Right cardiac atrium (tissue), 5 donors: ENCODE data around the gene ANO1. TPM values are rescaled to one million over a fixed set of nuclear protein-coding genes. Genes with fewer than 3 reads are reported as not detected.
A peak's percentile ranks its signal among the peaks of the same experiment; 100 is the strongest.
"Not testable (repeated sequence)": the region's sequence is repeated elsewhere in the genome, so short reads cannot be mapped to it uniquely, and the experiment has no call there.

Source experiments
- ATAC-seq, 2 donors: fragments of 200-7000 bp; cut with Tn5 transposase; one replicate each; pipeline versions ENCODE4 v1.8.0 to v1.9.1; 2020; ENCODE audit warnings: moderate library complexity in 2 of 2, mild to moderate bottlenecking in 1 of 2
- DNase-seq, 3 donors: peaks; one replicate each; pipeline ENCODE4 v3.0.0-alpha.2; 2020
- H3K27ac ChIP-seq: one replicate; pipeline ENCODE4 v1.5.1; 2013; ENCODE audit warnings: mild to moderate bottlenecking, low read length, control low read depth, moderate library complexity
- H3K27me3 ChIP-seq: one replicate; pipeline ENCODE4 v1.6.1; 2013; ENCODE audit not compliant: control insufficient read depth, insufficient read depth
- H3K4me1 ChIP-seq: one replicate; pipeline ENCODE4 v1.6.1; 2013; ENCODE audit warnings: low read length; ENCODE audit not compliant: control insufficient read depth, insufficient read depth
- H3K4me3 ChIP-seq: one replicate; pipeline ENCODE4 v1.5.1; 2013; ENCODE audit warnings: low read length, control low read depth
- H3K9me3 ChIP-seq: one replicate; pipeline ENCODE4 v1.6.1; 2013; ENCODE audit warnings: low read length; ENCODE audit not compliant: control insufficient read depth
- WGBS: extraction: QIAGEN DNeasy Blood & Tissue Kit; methylation state at CpG from one replicate; pipeline ENCODE4 v1.1.7; 2013; 5-methylcytosine and 5-hydroxymethylcytosine counted together
- intact Hi-C, 4 donors: fragments of 100-400 bp; cut with DNase I; formaldehyde crosslinking; loops; one replicate each; pipeline versions ENCODE4 v1.11.0 to v1.14.0; 2022 to 2023
- long read RNA-seq, 4 donors: library from polyadenylated mRNA; unstranded; transcript quantifications; one replicate each; pipeline ENCODE4 v2.0.0, GENCODE V29; 2020 to 2021
- polyA plus RNA-seq: library from polyadenylated mRNA; stranded (reverse); fragments of 200-250 nt; gene quantifications from one replicate; pipeline ENCODE4 v1.2.3, GENCODE V29; 2013
- total RNA-seq, 4 donors: library from RNA; stranded (reverse); fragmentation: NEBNext Ultra II Directional; extraction: Animal tissue kit (Norgen Biotek cat#: 25700); gene quantifications; one replicate each; pipeline ENCODE4 v1.2.1, GENCODE V29; 2021
- donor health status: healthy with polysubstance abuse.
- donor health status: DM: no; HTN: yes; CAD: no.
- donor health status: DM: no; HTN: no; CAD: no.
- donor health status: DM: no; HTN: yes; CAD: no; lungs with severe emphysema.
- donor health status: DM: yes; HTN: yes; CAD: no.

Gene ANO1
- 10 to 100 TPM in 2 of 4 donors, 1 to 10 TPM in 2; 7.9 to 18.2 (median 9.5) TPM for total RNA-seq
- 6.8 TPM for polyA plus RNA-seq
- long read RNA-seq, donor 1, partial matches to known transcripts: 1 of 4 reads
- long read RNA-seq, donor 1, other reads (novel, unspliced or antisense): 3 of 4 reads
- long read RNA-seq, donor 2: 0 reads
- long read RNA-seq, donor 3, partial matches to known transcripts: 8 of 9 reads
- long read RNA-seq, donor 3, other reads (novel, unspliced or antisense): 1 of 9 reads
- long read RNA-seq, donor 4, partial matches to known transcripts: 1 of 3 reads
- long read RNA-seq, donor 4, other reads (novel, unspliced or antisense): 2 of 3 reads

DNA sequence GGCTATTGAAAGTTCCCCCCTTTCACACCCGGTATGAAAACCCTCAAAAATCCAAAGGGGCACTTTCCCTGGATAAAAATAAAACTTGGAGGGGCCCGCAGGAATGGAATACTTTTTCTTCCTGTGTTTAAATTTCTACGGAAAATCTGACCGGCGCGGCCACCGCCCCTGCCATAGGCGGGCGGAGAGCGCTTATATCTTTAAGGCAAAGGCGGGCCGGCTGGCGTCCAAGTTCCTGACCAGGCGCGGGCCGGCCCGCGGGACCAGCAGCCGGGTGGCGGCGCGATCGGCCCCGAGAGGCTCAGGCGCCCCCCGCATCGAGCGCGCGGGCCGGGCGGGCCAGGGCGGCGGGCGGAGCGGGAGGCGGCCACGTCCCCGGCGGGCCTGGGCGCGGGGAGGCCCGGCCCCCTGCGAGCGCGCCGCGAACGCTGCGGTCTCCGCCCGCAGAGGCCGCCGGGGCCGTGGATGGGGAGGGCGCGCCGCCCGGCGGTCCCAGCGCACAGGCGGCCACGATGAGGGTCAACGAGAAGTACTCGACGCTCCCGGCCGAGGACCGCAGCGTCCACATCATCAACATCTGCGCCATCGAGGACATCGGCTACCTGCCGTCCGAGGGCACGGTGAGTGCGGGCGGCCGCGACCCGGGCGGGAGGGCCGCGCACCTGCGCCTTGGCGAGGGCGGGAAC, at the start of gene ANO1:
Gene ANO1, plus strand, starts transcription at position 223 of the 686 bp plus-strand sequence. Its CDS starts 290 bp downstream, at position 513.
- Histone ChIP-seq H3K4me1 (peaks cover 3% of the 10 kb centered on the region), H3K9me3 (no peaks in the 10 kb centered on the region), H3K27ac (peak within 1 kb of the TSS; percentile 8), H3K4me3 (peak within 1 kb of the TSS; percentile 47), H3K27me3 (no peaks in the 10 kb centered on the region)
- under 1% methylated on average over 85 of the region's 87 CpGs for WGBS
- ATAC-seq: peak in 1 of 2 donors; percentile 47
- peak in 2 of 3 donors; percentile 56 to 79 for DNase-seq
- intact Hi-C loops: loop anchor here in 1 of 4 donors (10.0 kb wide), 1 partner anchor 133 kb away; no protein-coding TSS in a partner anchor

DNA sequence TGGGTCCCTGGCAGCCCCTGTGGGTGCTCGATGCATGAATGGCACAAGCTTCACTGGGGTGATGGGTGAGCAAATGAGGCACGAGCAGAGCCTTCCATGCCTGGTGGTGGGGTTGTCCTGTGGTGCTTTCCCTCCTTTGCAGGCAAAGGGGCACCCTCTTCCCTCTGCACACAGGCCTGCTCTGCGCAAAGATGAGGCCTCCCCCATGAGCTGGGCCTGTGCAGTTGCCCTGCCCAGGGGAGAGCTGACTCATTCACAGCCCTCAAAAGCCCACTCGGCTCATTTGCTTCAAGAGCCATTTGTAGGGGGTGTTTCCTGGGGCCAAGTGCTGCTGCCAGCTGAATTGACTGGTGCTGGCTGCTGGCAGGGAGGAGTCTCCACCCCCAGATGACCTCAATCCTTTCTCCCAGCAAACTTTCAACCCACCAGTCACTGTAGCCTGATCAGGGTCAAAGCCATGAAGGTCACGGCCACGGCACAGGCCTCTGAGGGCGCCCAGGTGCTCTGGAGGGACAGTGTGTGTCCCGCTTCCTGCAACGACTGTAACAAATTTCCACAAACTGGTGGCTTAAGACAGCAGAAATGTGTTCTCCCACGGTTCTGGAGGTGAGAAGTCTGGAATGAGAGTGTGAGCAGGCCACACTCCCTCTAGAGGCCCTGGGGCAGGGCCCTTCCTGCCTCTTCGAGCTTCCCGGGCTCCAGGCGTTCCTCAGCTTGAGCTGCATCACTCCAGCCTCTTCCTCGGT, 48.8 kb upstream of the ANO1 start:
- Histone ChIP-seq H3K9me3 (no peaks in the 10 kb centered on the region), H3K27ac (no peak overlapping the region), H3K27me3 (no peaks in the 10 kb centered on the region), H3K4me1 (peaks cover 4% of the 10 kb centered on the region), H3K4me3 (no peak overlapping the region)
- ATAC-seq (peak; percentile 27 to 59), DNase-seq (no peak)
- intact Hi-C loops: no loop called here
- 65% methylated on average over 14 of the region's 14 CpGs for WGBS

DNA sequence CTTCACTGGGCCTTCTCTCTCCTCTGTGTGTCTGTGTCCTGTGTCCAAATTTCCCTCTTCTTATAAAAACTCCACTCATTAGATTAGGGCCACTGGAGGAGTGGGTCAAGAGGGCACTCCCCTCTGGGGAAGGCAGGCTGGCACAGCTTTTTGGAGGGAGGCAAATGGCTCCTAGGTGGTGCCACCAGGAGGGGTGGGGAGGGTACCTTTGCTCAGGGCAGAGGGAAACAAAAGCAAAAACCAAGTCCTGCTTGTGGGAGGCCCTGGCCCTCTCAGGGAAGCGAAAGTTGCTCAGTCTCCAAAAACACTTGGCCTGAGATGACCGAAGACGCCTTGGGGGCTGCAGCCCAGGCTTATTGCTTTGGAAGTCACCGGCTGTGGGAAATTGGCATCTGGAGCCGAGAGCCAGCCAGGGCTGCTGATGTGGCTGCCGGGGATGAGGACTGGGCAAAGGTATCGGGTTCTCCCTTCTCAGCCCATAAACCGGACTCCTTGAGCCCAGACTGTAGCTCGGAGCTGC, 48.2 kb upstream of the ANO1 start:
- peak in 1 of 3 donors; percentile 65 for DNase-seq
- Histone ChIP-seq H3K9me3 (no peaks in the 10 kb centered on the region), H3K27me3 (no peaks in the 10 kb centered on the region), H3K27ac (no peak overlapping the region), H3K4me1 (peaks cover 4% of the 10 kb centered on the region), H3K4me3 (no peak overlapping the region)
- WGBS: 72% methylated on average over 9 of the region's 9 CpGs
- intact Hi-C loops: no loop called here
- peak; percentile 30 to 36 for ATAC-seq

DNA sequence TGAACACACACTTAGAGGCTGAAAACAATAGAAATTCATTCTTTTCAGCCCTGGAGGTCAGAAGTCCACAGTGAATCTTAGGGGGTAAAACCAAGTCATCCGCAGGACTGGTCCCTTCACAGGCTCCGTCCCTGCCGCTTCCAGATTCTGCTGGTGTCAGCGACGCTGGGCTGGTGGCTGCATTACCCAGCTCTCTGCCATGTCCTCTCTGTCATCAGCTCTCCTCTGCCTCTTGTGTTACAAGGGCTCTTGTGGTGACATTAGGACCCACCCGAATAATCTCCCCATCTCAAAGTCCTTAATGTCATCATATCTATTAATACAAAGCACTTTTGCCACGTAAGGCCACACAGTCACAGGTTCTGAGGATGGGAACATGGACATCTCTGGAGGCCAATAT, 47.7 kb upstream of the ANO1 start:
- Histone ChIP-seq H3K9me3 (no peaks in the 10 kb centered on the region), H3K27me3 (no peaks in the 10 kb centered on the region), H3K4me1 (peaks cover 4% of the 10 kb centered on the region), H3K27ac (no peak overlapping the region), H3K4me3 (no peak overlapping the region)
- 86% methylated on average over 7 of the region's 7 CpGs for WGBS
- no peak for DNase-seq
- intact Hi-C loops: no loop called here
- no peak for ATAC-seq

DNA sequence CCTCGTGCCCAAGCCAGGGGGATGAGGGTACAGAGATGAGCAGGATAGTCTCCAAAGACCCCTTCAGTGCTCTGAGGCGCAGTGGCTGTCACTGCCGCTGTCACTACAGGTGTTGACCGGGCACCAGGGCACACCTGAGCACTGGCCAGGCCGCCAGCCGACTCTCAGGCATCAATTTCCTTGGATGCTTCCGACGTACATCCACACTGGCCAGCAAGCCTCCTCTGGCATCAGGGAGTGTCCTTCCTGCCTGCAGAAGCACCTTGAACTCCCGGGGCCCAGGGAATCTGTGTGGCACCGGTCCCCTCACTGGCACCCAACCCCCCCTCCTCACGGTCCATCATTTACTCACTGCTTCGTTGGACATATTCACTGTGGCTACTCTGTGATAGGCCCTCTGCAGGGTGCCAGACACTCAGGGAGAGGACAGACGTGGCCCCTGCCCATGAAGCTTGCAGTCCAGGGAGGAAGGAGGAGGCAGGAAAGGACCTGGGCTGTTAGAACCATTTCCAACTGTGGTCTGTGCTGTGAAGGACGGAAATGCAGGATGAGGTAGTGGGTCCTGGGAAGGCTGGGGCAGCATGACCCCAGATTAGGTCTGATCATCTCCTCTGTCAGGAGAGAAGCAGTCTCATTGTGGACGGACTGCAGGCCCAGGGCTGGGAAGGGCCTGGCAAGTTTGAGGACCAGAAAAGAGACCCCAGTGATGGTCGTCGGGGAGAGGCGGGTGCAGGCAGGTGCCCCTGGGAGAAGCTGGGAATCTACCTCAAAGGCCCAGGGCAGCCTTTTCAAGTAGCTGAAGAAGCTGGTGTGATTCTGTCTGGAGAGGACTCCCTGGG, 46.3 kb upstream of the ANO1 start:
- intact Hi-C loops: no loop called here

DNA sequence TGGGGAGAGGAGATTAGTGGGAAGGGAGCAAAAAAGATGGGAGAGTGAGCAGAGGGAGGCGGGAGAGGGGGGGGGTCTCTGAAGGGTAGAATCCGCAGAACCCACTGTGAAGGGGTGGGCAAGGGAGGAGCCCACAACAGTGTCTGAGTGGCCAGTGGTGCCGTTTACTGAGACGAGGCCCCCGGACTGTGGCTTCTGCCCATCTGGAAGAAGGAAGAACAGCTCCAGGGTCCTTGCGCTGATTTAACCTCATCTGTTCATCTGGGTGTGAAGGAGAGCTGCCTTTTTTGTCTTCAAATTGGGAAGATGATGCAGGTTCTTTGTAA, 45.7 kb upstream of the ANO1 start:
- WGBS: 83% methylated on average over 6 of the region's 6 CpGs
- no peak overlapping the region for H3K4me3 ChIP-seq
- H3K4me1 ChIP-seq: peaks cover 4% of the 10 kb centered on the region
- no peaks in the 10 kb centered on the region for H3K27me3 ChIP-seq
- intact Hi-C loops: no loop called here
- no peak for ATAC-seq
- H3K9me3 ChIP-seq: no peaks in the 10 kb centered on the region
- DNase-seq: no peak
- H3K27ac ChIP-seq: no peak overlapping the region

More for the DNA sequence above, 46.3 kb upstream of the ANO1 start:
- H3K27ac ChIP-seq: no peak overlapping the region
- H3K4me1 ChIP-seq: peaks cover 4% of the 10 kb centered on the region
- DNase-seq (no peak), ATAC-seq (no peak)
- H3K4me3 ChIP-seq: no peak overlapping the region
- WGBS: 85% methylated on average over 18 of the region's 18 CpGs
- H3K9me3 ChIP-seq: no peaks in the 10 kb centered on the region
- H3K27me3 ChIP-seq: no peaks in the 10 kb centered on the region

DNA sequence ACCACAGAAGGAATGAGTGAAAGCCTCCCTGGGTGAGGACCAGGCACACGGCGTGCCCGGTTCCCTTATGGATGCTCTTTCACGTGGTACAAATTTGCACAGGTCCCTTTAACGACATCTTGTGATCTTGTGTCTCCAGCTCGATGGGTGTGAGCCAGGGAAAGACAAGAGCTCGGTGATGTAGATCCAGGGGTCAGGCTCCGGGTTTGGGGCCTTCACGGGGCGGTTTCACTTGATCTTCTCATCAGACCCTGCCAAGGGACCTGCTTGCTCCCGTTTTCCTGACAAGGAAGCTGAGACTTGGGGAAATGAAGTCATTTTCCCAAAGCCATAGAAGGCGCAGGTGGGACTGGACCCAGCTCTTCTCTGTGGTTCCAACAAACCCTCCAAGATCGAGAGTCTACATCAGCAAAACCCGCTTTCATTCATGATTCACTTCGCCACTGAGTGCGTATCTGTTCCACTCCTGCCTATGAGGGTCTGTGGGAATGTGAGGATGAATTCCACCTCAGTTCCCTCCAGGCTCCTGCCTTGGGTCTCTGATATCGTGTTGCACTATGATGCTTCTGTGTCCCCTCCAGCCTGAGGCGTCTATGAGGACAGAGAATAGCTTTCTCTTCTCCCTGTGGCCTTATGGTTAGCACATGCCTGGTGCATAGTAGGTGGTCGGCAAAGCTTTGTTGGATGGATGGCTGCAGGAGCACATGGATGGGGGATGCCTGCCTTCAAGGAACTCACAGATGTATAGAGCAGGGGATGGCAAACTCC, 45.0 kb upstream of the ANO1 start:
- ATAC-seq: no peak
- WGBS: 89% methylated on average over 19 of the region's 19 CpGs
- DNase-seq: no peak
- intact Hi-C loops: no loop called here
- peaks cover 4% of the 10 kb centered on the region for H3K4me1 ChIP-seq
- no peaks in the 10 kb centered on the region for H3K9me3 ChIP-seq
- no peaks in the 10 kb centered on the region for H3K27me3 ChIP-seq
- no peak overlapping the region for H3K27ac ChIP-seq
- H3K4me3 ChIP-seq: no peak overlapping the region

DNA sequence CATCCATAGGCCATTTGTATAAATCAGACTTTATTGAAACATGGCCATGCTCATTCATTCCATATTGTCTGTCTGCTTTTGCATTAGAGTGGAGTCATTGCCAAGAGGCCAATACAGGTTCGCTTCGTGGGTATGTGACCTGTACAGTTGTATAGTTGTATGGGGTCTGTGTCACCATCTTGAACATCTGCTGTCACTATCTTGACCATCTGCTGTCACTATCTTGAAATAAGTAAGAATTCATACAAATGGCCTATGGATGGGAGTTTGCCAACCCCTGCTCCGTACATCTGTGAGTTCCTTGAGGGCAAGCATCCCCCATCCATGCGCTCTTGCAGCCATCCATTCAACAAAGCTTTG, 44.4 kb upstream of the ANO1 start:
- H3K9me3 ChIP-seq: peaks cover 3% of the 10 kb centered on the region
- WGBS: 92% methylated on average over 4 of the region's 4 CpGs
- DNase-seq (no peak), ATAC-seq (no peak)
- no peak overlapping the region for H3K27ac ChIP-seq
- no peak overlapping the region for H3K4me3 ChIP-seq
- intact Hi-C loops: no loop called here
- no peaks in the 10 kb centered on the region for H3K27me3 ChIP-seq
- H3K4me1 ChIP-seq: peaks cover 4% of the 10 kb centered on the region

DNA sequence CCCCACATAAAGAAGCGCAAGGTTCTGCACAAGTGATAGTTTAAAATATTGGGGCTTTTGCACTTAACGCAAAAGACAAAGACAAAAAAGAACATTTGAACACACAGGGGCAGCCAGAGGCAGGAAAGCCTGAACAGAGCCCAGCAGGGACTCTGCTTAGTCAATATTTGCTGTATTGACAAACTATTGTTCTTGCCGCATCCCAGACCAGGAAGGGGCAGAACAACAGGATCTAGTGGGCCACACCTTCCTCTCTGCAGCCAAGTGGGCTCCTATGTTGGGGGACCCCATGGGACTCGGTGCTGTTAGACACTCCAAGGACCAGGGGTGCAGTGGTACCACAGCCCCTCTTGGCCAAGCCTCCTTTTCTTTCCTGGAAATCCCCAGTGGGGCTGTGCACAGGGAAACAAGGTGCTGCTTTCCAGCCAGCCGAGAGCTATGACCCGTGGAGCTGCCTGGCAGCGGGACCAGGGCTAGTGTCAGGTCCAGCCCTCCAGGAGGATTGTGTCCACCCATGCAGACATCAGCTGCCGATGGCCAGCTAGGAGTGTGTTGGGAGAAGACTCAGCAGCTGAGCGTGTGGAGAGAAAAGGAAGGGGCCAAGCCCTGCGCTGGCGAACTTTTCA, 43.3 kb upstream of the ANO1 start:
- no peak for DNase-seq
- Histone ChIP-seq H3K27me3 (no peaks in the 10 kb centered on the region), H3K4me3 (no peak overlapping the region), H3K4me1 (no peaks in the 10 kb centered on the region), H3K27ac (no peak overlapping the region), H3K9me3 (peaks cover 3% of the 10 kb centered on the region)
- WGBS: 79% methylated on average over 11 of the region's 11 CpGs
- ATAC-seq: no peak
- intact Hi-C loops: no loop called here

DNA sequence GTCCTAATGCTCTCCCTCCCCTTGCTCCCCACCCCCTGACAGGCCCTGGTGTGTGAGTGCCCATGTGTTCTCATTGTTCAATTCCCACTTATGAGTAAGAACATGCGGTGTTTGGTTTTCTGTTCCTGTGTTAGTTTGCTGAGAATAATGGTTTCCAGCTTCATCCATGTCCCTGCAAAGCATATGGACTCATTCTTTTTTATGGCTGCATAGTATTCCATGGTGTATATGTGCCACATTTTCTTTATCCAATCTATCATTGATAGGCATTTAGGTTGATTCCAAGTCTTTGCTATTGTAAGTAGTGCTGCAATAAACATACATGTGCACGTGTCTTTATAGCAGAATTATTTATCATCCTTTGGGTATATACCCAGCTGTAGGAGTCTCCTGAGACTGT, 42.5 kb upstream of the ANO1 start:
- intact Hi-C loops, H3K4me3 ChIP-seq, H3K4me1 ChIP-seq, DNase-seq, H3K27ac ChIP-seq, H3K27me3 ChIP-seq, ATAC-seq, H3K9me3 ChIP-seq: not testable (repeated sequence)
- WGBS: 92% methylated on average over 2 of the region's 2 CpGs
